Measurements from ENCODE around the gene ADAMTS14. TPM values are rescaled to one million over a fixed set of nuclear protein-coding genes. Genes with fewer than 3 reads are reported as not detected.
"Not testable (repeated sequence)": the region's sequence is repeated elsewhere in the genome, so short reads cannot be mapped to it uniquely, and the experiment has no call there.

Gene ADAMTS14
- total and polyA plus RNA-seq, 4 donors = 2.0 to 4.7 (median 3.5) TPM

GRCh38 chr10:70643272-70643671, 29.0 kb upstream of the ADAMTS14 start:
- not testable (repeated sequence) for H3K36me3 ChIP-seq (ENCODE audit: control insufficient read depth, insufficient read depth, low read length); H3K4me1 ChIP-seq (ENCODE audit: control insufficient read depth, insufficient read depth, low read length); H3K9me3 ChIP-seq (ENCODE audit: control insufficient read depth, insufficient read depth, low read length); H3K4me3 ChIP-seq (ENCODE audit: low read depth, low read length); DNase-seq (ENCODE audit: low read depth in 4 of 6, low spot score in 6 of 6); H3K27ac ChIP-seq (ENCODE audit: low read depth, low read length); H3K27me3 ChIP-seq (ENCODE audit: control insufficient read depth, insufficient read depth, low read length)
- no CpG with 5 or more reads among the region's 3 CpGs for WGBS (ENCODE audit: insufficient coverage)

DNA sequence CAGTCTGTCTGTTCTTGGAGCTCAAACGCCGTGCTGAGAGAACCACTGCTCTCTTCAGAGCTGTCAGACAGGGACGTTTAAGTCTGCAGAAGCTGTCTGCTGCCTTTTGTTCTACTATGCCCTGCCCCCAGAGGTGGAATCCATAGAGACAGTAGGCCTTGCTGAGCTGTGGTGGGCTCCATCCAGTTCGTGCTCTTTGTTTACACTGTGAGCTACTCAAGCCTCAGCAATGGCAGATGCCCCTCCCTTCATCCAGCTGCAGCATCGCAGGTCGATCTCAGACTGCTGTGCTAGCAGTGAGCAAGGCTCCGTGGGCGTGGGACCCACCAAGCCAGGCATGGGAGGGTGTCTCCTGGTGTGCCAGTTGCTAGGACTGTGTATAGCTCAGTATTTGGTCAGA, 27.3 kb upstream of the ADAMTS14 start:
- H3K36me3 ChIP-seq (ENCODE audit: control insufficient read depth, insufficient read depth, low read length); H3K27me3 ChIP-seq (ENCODE audit: control insufficient read depth, insufficient read depth, low read length); H3K9me3 ChIP-seq (ENCODE audit: control insufficient read depth, insufficient read depth, low read length); H3K4me1 ChIP-seq (ENCODE audit: control insufficient read depth, insufficient read depth, low read length); DNase-seq (ENCODE audit: low read depth in 4 of 6, low spot score in 6 of 6); H3K4me3 ChIP-seq (ENCODE audit: low read depth, low read length); H3K27ac ChIP-seq (ENCODE audit: low read depth, low read length): not testable (repeated sequence)
- 43% methylated on average over 5 of the region's 8 CpGs for WGBS (ENCODE audit: insufficient coverage)

- Histone ChIP-seq H3K27ac (ENCODE audit: low read depth, low read length) (no peak overlapping the region), H3K9me3 (ENCODE audit: control insufficient read depth, insufficient read depth, low read length) (peaks cover 7% of the 10 kb centered on the region), H3K4me3 (ENCODE audit: low read depth, low read length) (no peak overlapping the region), H3K36me3 (ENCODE audit: control insufficient read depth, insufficient read depth, low read length) (no peaks in the 10 kb centered on the region), H3K27me3 (ENCODE audit: control insufficient read depth, insufficient read depth, low read length) (no peaks in the 10 kb centered on the region), H3K4me1 (ENCODE audit: control insufficient read depth, insufficient read depth, low read length) (no peaks in the 10 kb centered on the region)
- 82% methylated on average over 2 of the region's 3 CpGs for WGBS (ENCODE audit: insufficient coverage)
- no peak for DNase-seq (ENCODE audit: low read depth in 4 of 6, low spot score in 6 of 6)
Measured at GRCh38 chr10:70647086-70647485, 25.2 kb upstream of the ADAMTS14 start.

GRCh38 chr10:70648427-70648826, 23.9 kb upstream of the ADAMTS14 start:
- H3K4me1 ChIP-seq (ENCODE audit: control insufficient read depth, insufficient read depth, low read length) = no peaks in the 10 kb centered on the region
- H3K4me3 ChIP-seq (ENCODE audit: low read depth, low read length) = no peak overlapping the region
- peaks cover 7% of the 10 kb centered on the region for H3K9me3 ChIP-seq (ENCODE audit: control insufficient read depth, insufficient read depth, low read length)
- no peak for DNase-seq (ENCODE audit: low read depth in 4 of 6, low spot score in 6 of 6)
- no peak overlapping the region for H3K27ac ChIP-seq (ENCODE audit: low read depth, low read length)
- H3K27me3 ChIP-seq (ENCODE audit: control insufficient read depth, insufficient read depth, low read length) = no peaks in the 10 kb centered on the region
- 100% methylated on average over 3 of the region's 3 CpGs for WGBS (ENCODE audit: insufficient coverage)
- H3K36me3 ChIP-seq (ENCODE audit: control insufficient read depth, insufficient read depth, low read length) = no peaks in the 10 kb centered on the region

DNA sequence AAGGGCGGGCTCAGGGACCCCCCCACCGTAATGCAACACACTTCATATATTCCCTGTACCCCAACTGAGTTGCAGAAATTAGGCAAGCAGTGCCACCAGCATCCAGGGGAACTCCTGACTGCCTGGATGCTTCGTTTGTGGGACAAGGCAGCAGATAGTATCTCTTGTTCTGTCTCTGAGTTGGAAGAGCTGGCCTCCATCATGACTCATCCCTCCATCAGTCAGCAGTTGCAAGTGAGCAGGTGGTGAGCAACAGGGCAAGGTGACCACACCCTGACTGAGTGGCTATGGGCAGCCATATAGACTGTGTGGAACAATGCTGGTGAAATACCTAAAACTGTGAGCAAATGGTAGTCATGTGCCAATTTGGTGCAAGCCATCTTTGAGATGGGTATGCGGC, 22.8 kb upstream of the ADAMTS14 start:
- H3K4me3 ChIP-seq (ENCODE audit: low read depth, low read length) = no peak overlapping the region
- no peak overlapping the region for H3K27ac ChIP-seq (ENCODE audit: low read depth, low read length)
- WGBS (ENCODE audit: insufficient coverage) = 100% methylated on average over 1 of the region's 4 CpGs
- H3K27me3 ChIP-seq (ENCODE audit: control insufficient read depth, insufficient read depth, low read length) = no peaks in the 10 kb centered on the region
- peaks cover 7% of the 10 kb centered on the region for H3K9me3 ChIP-seq (ENCODE audit: control insufficient read depth, insufficient read depth, low read length)
- no peaks in the 10 kb centered on the region for H3K36me3 ChIP-seq (ENCODE audit: control insufficient read depth, insufficient read depth, low read length)
- no peaks in the 10 kb centered on the region for H3K4me1 ChIP-seq (ENCODE audit: control insufficient read depth, insufficient read depth, low read length)
- DNase-seq (ENCODE audit: low read depth in 4 of 6, low spot score in 6 of 6) = no peak

DNA sequence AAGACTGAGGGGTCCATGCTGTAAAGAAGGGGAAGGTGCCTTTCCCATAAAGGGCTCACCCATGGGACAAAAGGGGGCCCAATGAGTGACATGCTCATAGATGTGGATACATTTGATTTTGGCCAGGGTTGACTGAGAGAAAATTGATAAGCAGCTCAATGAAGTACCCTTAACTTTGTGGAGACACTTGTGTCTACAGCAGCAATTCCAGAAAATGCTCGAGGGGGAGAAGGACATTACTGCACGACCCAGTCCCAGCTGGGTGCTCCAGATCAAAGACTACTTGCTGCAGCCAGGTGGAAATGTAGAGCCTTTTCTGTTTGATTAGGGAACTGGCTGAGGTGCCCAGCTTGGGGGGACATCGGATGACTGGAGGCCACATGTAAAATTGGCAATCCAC, 22.2 kb upstream of the ADAMTS14 start:
- no peaks in the 10 kb centered on the region for H3K36me3 ChIP-seq (ENCODE audit: control insufficient read depth, insufficient read depth, low read length)
- no peak overlapping the region for H3K27ac ChIP-seq (ENCODE audit: low read depth, low read length)
- no peaks in the 10 kb centered on the region for H3K27me3 ChIP-seq (ENCODE audit: control insufficient read depth, insufficient read depth, low read length)
- WGBS (ENCODE audit: insufficient coverage) = 96% methylated on average over 3 of the region's 3 CpGs
- no peaks in the 10 kb centered on the region for H3K4me1 ChIP-seq (ENCODE audit: control insufficient read depth, insufficient read depth, low read length)
- DNase-seq (ENCODE audit: low read depth in 4 of 6, low spot score in 6 of 6) = no peak
- H3K9me3 ChIP-seq (ENCODE audit: control insufficient read depth, insufficient read depth, low read length) = peaks cover 7% of the 10 kb centered on the region
- H3K4me3 ChIP-seq (ENCODE audit: low read depth, low read length) = no peak overlapping the region

DNA sequence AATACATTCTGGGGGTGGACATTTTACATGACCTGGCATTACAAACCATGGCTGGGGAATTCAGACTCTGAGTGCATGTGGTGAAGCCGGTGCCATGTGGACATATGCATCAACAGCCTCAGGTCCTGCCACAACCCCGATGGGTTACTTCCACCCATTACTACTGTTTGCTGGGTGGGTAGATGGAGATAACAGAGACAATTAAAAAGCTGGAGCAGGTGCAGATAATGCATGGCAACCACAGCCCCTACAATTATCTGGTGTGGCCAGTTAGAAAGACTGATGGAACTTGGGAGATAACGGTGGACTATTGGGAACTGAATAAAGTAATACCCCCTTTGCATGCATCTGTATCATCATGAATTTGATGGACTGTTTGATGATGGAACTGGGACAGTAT, 21.6 kb upstream of the ADAMTS14 start:
- Histone ChIP-seq H3K4me1 (ENCODE audit: control insufficient read depth, insufficient read depth, low read length) (no peaks in the 10 kb centered on the region), H3K9me3 (ENCODE audit: control insufficient read depth, insufficient read depth, low read length) (peaks cover 7% of the 10 kb centered on the region), H3K27ac (ENCODE audit: low read depth, low read length) (no peak overlapping the region), H3K27me3 (ENCODE audit: control insufficient read depth, insufficient read depth, low read length) (no peaks in the 10 kb centered on the region), H3K36me3 (ENCODE audit: control insufficient read depth, insufficient read depth, low read length) (no peaks in the 10 kb centered on the region), H3K4me3 (ENCODE audit: low read depth, low read length) (no peak overlapping the region)
- DNase-seq (ENCODE audit: low read depth in 4 of 6, low spot score in 6 of 6) = no peak
- whole genome bisulfite sequencing (ENCODE audit: insufficient coverage) = no CpG with 5 or more reads among the region's 3 CpGs

- Histone ChIP-seq H3K9me3 (ENCODE audit: control insufficient read depth, insufficient read depth, low read length) (peaks cover 7% of the 10 kb centered on the region), H3K4me3 (ENCODE audit: low read depth, low read length) (no peak overlapping the region), H3K27me3 (ENCODE audit: control insufficient read depth, insufficient read depth, low read length) (no peaks in the 10 kb centered on the region), H3K36me3 (ENCODE audit: control insufficient read depth, insufficient read depth, low read length) (no peaks in the 10 kb centered on the region), H3K4me1 (ENCODE audit: control insufficient read depth, insufficient read depth, low read length) (no peaks in the 10 kb centered on the region), H3K27ac (ENCODE audit: low read depth, low read length) (no peak overlapping the region)
- DNase-seq (ENCODE audit: low read depth in 4 of 6, low spot score in 6 of 6) = no peak
- WGBS (ENCODE audit: insufficient coverage) = 89% methylated on average over 1 of the region's 5 CpGs
Measured at GRCh38 chr10:70651661-70652060, 20.6 kb upstream of the ADAMTS14 start.

- H3K4me1 ChIP-seq (ENCODE audit: control insufficient read depth, insufficient read depth, low read length) = no peaks in the 10 kb centered on the region
- peaks cover 7% of the 10 kb centered on the region for H3K9me3 ChIP-seq (ENCODE audit: control insufficient read depth, insufficient read depth, low read length)
- 59% methylated on average over 15 of the region's 16 CpGs for WGBS (ENCODE audit: insufficient coverage)
- no peaks in the 10 kb centered on the region for H3K36me3 ChIP-seq (ENCODE audit: control insufficient read depth, insufficient read depth, low read length)
- peak in 2 of 6 donors; percentile 56 to 81 for DNase-seq (ENCODE audit: low read depth in 4 of 6, low spot score in 6 of 6)
- H3K27me3 ChIP-seq (ENCODE audit: control insufficient read depth, insufficient read depth, low read length) = no peaks in the 10 kb centered on the region
- peak overlapping the region; percentile 51 for H3K27ac ChIP-seq (ENCODE audit: low read depth, low read length)
- H3K4me3 ChIP-seq (ENCODE audit: low read depth, low read length) = no peak overlapping the region
Measured at GRCh38 chr10:70652761-70653657, 19.3 kb upstream of the ADAMTS14 start.

DNA sequence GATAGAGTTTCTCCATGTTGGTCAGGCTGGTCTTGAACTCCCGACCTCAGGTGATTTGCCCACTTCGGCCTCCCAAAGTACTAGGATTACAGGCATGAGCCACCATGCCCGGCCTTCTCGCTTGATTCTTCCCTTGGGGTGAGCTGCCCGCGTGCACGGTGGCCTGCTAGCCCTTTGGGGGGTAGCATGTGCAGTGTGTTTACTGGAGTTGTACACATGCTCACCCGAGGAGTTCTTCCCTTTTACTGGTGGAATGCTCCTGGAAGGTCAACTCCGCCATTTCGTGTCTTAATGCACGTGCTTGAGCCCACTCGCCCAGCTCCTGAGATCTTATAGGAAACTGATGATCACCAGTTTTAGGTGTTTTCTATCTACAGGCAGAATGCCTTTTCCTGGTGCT, 17.0 kb upstream of the ADAMTS14 start:
- Histone ChIP-seq H3K27me3 (ENCODE audit: control insufficient read depth, insufficient read depth, low read length) (no peaks in the 10 kb centered on the region), H3K27ac (ENCODE audit: low read depth, low read length) (no peak overlapping the region), H3K36me3 (ENCODE audit: control insufficient read depth, insufficient read depth, low read length) (no peaks in the 10 kb centered on the region), H3K4me1 (ENCODE audit: control insufficient read depth, insufficient read depth, low read length) (no peaks in the 10 kb centered on the region), H3K4me3 (ENCODE audit: low read depth, low read length) (no peak overlapping the region), H3K9me3 (ENCODE audit: control insufficient read depth, insufficient read depth, low read length) (peaks cover 3% of the 10 kb centered on the region)
- no peak for DNase-seq (ENCODE audit: low read depth in 4 of 6, low spot score in 6 of 6)
- 92% methylated on average over 9 of the region's 12 CpGs for WGBS (ENCODE audit: insufficient coverage)

Data from spinal cord (tissue), 10 donors.